Measurements from ENCODE around the gene ANKRD10. TPM values are rescaled to one million over a fixed set of nuclear protein-coding genes. Genes with fewer than 3 reads are reported as not detected.

ANKRD10 gene
- total RNA-seq, 1 experiment from 2014 or later = 168 TPM

DNA sequence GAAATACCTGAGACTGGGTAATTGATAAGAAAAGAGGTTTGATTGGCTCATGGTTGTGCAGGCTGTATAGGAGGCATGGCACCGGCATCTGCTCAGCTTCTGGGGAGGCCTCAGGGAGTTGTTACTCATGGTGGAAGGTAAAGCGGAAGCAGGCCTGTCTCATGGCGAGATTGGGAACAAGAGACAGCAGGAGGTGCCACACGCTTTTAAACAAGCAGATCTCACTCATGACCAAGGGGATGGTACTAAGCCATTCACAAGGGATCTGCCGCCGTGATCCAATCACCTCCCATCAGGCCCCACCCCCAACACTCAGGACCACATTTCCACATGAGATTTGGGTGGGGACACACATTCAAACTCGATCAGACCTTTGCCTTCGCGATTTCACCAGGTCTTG lies 86.2 kb downstream of the ANKRD10 start:
- no peaks in the 10 kb centered on the region for H3K9me2 ChIP-seq (replicated peaks; ENCODE audit: insufficient read depth, low read length)
- no peak overlapping the region for H3K27ac ChIP-seq (ENCODE audit: low read length)
- H2AFZ ChIP-seq (ENCODE audit: low read length) = no peak overlapping the region
- no peaks in the 10 kb centered on the region for H3K36me3 ChIP-seq (ENCODE audit: insufficient read depth, low read length)
- H3K4me1 ChIP-seq (ENCODE audit: low read length) = no peaks in the 10 kb centered on the region
- H3K27me3 ChIP-seq (ENCODE audit: low read length) = no peaks in the 10 kb centered on the region
- no peaks in the 10 kb centered on the region for H4K20me1 ChIP-seq (ENCODE audit: insufficient read depth, low read depth, low read length)
- DNase-seq = no peak
- no peak overlapping the region for H3K4me3 ChIP-seq (ENCODE audit: low read length)
- no peak overlapping the region for H3K9ac ChIP-seq (ENCODE audit: low read length)
- no peaks in the 10 kb centered on the region for H3K9me3 ChIP-seq (ENCODE audit: low read length)
- H3K79me2 ChIP-seq (ENCODE audit: low read length) = no peaks in the 10 kb centered on the region
- H3K4me2 ChIP-seq (ENCODE audit: low read depth, low read length, poor library complexity, severe bottlenecking) = no peak overlapping the region

Small RNAs within 50 kb of the gene (small RNA-seq; reads per million reads assigned to genes)
- not detected for gene AL442128.1

Other genes with a start within 250 kb of the ANKRD10 start
- 48.2 and 102 TPM in 2 replicates for gene CARS2, start 209.0 kb downstream of the ANKRD10 start, total RNA-seq (2014; rRNA removed; shearing (Covaris generic); ENCODE audit: low replicate concordance)
- gene ING1, start 201.4 kb downstream of the ANKRD10 start, total RNA-seq (2014; rRNA removed; shearing (Covaris generic); ENCODE audit: low replicate concordance) = 6.3 and 19.9 TPM in 2 replicates
- gene ARHGEF7, start 200.2 kb upstream of the ANKRD10 start, total RNA-seq (2014; rRNA removed; shearing (Covaris generic); ENCODE audit: low replicate concordance) = 90.6 and 100 TPM in 2 replicates

All from Karpas-422 (cell line).